H1 (cell line): Measurements from ENCODE around the gene NEUROG1.

ENCODE experiments used
- CTCF ChIP-seq, 3 experiments: IDR thresholded peaks; 1 replicate in 2 of 3; 2 replicates in 1 of 3; pipeline versions ENCODE4 v1.5.1 to v1.6.1; 2011; ENCODE audit warnings: low read length in 3 of 3, mild to moderate bottlenecking in 3 of 3, inconsistent platforms in 2 of 3, low read depth in 1 of 3, moderate library complexity in 1 of 3; ENCODE audit not compliant: insufficient read depth in 1 of 3; ENCODE audit errors: control extremely low read depth in 1 of 3
- EGR1 ChIP-seq: IDR thresholded peaks from 2 replicates; pipeline ENCODE4 v1.6.1; 2011; ENCODE audit warnings: low read depth, low read length, borderline replicate concordance
- EZH2 ChIP-seq: fragments of 200-600 bp; sonication (generic); IDR thresholded peaks from 2 replicates; pipeline ENCODE4 v1.7.1; 2012; ENCODE audit warnings: low read depth, mild to moderate bottlenecking, moderate library complexity, low read length, inconsistent platforms; ENCODE audit not compliant: severe bottlenecking
- JUND ChIP-seq: IDR thresholded peaks from 2 replicates; pipeline ENCODE4 v1.6.1; 2011; ENCODE audit warnings: mild to moderate bottlenecking, improper control_type of control experiment, low read length
- MAFK ChIP-seq: IDR thresholded peaks from 2 replicates; pipeline ENCODE4 v1.6.1; 2012; ENCODE audit warnings: low read depth, mild to moderate bottlenecking, improper control_type of control experiment, low read length
- POLR2A ChIP-seq, 2 experiments: IDR thresholded peaks; 1 replicate in 1 of 2; 2 replicates in 1 of 2; pipeline ENCODE4 v1.6.1; 2011; ENCODE audit warnings: low read depth in 2 of 2, low read length in 2 of 2, mild to moderate bottlenecking in 2 of 2; ENCODE audit errors: control extremely low read depth in 1 of 2
- POLR2AphosphoS5 ChIP-seq: IDR thresholded peaks from 2 replicates; pipeline ENCODE4 v1.6.1; 2011; ENCODE audit warnings: low read depth, low read length
- RAD21 ChIP-seq, 2 experiments: IDR thresholded peaks in 1 of 2; conservative IDR thresholded peaks in 1 of 2; 2 replicates each; pipeline ENCODE4 v1.6.1; 2011; ENCODE audit warnings: low read depth in 2 of 2, low read length in 2 of 2, improper control_type of control experiment in 1 of 2, inconsistent platforms in 1 of 2, mild to moderate bottlenecking in 1 of 2, moderate library complexity in 1 of 2
- RFX5 ChIP-seq: IDR thresholded peaks from 2 replicates; pipeline ENCODE4 v1.6.1; 2011; ENCODE audit warnings: low read depth, low read length, improper control_type of control experiment, borderline replicate concordance
- RXRA ChIP-seq: IDR thresholded peaks from 2 replicates; pipeline ENCODE4 v1.6.1; 2011; ENCODE audit warnings: low read depth, mild to moderate bottlenecking, low read length, moderate library complexity; ENCODE audit not compliant: insufficient read depth
- SIRT6 ChIP-seq: IDR thresholded peaks from one replicate; pipeline ENCODE4 v1.7.1; 2012; ENCODE audit warnings: low read length, inconsistent platforms
- TBP ChIP-seq: IDR thresholded peaks from 2 replicates; pipeline ENCODE4 v1.6.1; 2011; ENCODE audit warnings: low read depth, low read length, improper control_type of control experiment

- TF ChIP-seq POLR2AphosphoS5 (no peak), EZH2 (no peak), MAFK (no peak), TBP (no peak), SIRT6 (no peak), RXRA (no peak), CTCF (IDR thresholded peaks at IDR 0.05; ENCODE audit: control extremely low read depth in 1 of 3, insufficient read depth in 1 of 3, low read depth in 1 of 3, low read length in 3 of 3) (no peak), POLR2A (IDR thresholded peaks at IDR 0.05; ENCODE audit: control extremely low read depth in 1 of 2, low read depth in 2 of 2, low read length in 2 of 2) (no peak), JUND (no peak), EGR1 (no peak), RFX5 (no peak), RAD21 (IDR thresholded peaks at IDR 0.05 in 1 of 2, conservative IDR thresholded peaks at IDR 0.05 in 1 of 2; ENCODE audit: low read depth in 2 of 2, low read length in 2 of 2) (no peak)
These were observed 36.1 kb upstream of the NEUROG1 start for GRCh38 chr5:135571902-135572301.
